Stimulated activated CD4-positive, alpha-beta T cell treated with anti-CD3 and anti-CD28 coated beads, TNF-alpha, amount 100 ng/mL, for 24 hours (primary cell): ENCODE results near the gene COQ5.

ENCODE experiments used
- DNase-seq, 3 experiments: peaks; one replicate each; pipeline ENCODE4 v3.0.0-alpha.2; 2020; ENCODE audit warnings: low read depth in 3 of 3

The COQ5 gene

DNA sequence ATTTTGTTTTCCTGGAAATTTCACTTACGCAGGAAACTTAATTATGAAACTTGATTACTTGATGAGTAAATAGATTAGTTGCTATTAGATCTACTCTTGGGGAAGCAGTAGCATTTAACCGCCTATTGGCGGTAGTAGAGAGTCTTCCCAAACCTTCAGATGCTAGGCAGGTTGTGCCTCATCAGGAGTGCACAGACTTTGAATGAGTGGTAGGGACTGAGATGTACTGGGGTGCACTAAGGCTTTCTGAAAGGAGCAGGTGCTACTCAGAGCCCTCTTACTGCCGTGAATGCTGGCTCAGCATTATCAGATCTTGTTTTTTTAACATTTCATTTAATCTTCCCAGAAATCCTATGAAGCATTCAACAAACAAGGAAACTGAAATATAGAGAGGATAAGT is 75.0 kb downstream of the COQ5 start:
- DNase-seq = no peak
